ENCODE data around the gene DBP.

- TF ChIP-seq CTCF (IDR thresholded peaks at IDR 0.05) (peak in 1 of 4 donors; percentile 30), POLR2A (IDR thresholded peaks at IDR 0.05) (no peak)
These were observed 17.2 kb downstream of the DBP start for GRCh38 chr19:48619692-48620585.
